ENCODE data around the gene BNC2.

DNA sequence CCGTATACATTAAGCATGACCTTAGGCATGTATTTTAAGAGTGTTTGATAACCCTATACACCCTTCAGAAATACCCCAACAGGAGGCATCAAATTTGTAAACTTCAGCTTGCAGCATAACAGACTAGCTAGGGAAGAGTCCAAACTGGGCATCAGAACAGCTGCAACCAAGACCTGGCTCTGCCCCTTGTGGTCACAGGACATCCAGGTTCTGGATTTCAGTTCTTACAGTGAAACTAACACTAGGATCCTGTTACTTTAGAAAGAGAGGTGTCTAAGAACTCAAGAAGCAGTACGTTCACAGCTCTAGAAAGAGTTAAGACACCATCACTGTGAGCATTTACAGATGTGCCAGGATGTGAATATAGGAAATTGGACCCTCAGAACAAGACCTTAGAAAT lies 229.8 kb downstream of the BNC2 start:
- TF ChIP-seq, protein P1, sequence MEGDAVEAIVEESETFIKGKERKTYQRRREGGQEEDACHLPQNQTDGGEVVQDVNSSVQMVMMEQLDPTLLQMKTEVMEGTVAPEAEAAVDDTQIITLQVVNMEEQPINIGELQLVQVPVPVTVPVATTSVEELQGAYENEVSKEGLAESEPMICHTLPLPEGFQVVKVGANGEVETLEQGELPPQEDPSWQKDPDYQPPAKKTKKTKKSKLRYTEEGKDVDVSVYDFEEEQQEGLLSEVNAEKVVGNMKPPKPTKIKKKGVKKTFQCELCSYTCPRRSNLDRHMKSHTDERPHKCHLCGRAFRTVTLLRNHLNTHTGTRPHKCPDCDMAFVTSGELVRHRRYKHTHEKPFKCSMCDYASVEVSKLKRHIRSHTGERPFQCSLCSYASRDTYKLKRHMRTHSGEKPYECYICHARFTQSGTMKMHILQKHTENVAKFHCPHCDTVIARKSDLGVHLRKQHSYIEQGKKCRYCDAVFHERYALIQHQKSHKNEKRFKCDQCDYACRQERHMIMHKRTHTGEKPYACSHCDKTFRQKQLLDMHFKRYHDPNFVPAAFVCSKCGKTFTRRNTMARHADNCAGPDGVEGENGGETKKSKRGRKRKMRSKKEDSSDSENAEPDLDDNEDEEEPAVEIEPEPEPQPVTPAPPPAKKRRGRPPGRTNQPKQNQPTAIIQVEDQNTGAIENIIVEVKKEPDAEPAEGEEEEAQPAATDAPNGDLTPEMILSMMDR (conservative IDR thresholded peaks at IDR 0.05; ENCODE audit: low read length), result no peak
- no peak for TF ChIP-seq EZH2phosphoT487 (IDR thresholded peaks at IDR 0.05; ENCODE audit: borderline replicate concordance, low read depth, low read length)

Data from OCI-LY7 (cell line).